ENCODE data around the gene KLK8.

DNA sequence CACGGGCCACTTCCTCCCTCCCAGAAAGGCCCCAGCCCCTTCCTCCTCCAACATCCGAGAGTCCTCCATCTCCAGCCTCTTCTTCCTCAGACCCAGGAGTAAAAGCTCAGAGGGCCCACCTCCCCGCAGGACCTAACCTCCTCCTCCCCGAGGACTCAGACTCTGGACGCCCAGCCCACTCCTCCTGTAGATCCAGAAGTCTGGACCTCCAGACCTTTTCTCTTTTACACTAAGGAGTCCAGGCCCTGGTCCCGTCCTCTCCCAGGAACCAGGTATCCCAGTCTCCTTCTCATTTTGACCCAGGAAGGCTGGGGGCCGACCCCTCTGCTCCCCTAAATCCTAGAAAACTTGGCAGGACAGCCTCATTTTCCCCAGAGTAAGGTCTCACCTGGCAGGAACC, 1.9 kb upstream of the KLK8 start:
- TF ChIP-seq, protein P1, sequence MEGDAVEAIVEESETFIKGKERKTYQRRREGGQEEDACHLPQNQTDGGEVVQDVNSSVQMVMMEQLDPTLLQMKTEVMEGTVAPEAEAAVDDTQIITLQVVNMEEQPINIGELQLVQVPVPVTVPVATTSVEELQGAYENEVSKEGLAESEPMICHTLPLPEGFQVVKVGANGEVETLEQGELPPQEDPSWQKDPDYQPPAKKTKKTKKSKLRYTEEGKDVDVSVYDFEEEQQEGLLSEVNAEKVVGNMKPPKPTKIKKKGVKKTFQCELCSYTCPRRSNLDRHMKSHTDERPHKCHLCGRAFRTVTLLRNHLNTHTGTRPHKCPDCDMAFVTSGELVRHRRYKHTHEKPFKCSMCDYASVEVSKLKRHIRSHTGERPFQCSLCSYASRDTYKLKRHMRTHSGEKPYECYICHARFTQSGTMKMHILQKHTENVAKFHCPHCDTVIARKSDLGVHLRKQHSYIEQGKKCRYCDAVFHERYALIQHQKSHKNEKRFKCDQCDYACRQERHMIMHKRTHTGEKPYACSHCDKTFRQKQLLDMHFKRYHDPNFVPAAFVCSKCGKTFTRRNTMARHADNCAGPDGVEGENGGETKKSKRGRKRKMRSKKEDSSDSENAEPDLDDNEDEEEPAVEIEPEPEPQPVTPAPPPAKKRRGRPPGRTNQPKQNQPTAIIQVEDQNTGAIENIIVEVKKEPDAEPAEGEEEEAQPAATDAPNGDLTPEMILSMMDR (conservative IDR thresholded peaks at IDR 0.05 in 1 of 2, IDR thresholded peaks at IDR 0.05 in 1 of 2; ENCODE audit: extremely low read depth in 1 of 2, insufficient read depth in 1 of 2, low read depth in 1 of 2, low read length in 2 of 2), result no peak
- no peak for TF ChIP-seq EZH2 (IDR thresholded peaks at IDR 0.05; ENCODE audit: borderline replicate concordance, low read length)
